Neural progenitor cell (in vitro differentiated cells): Measurements from ENCODE around the gene PAXIP1. TPM values are rescaled to one million over a fixed set of nuclear protein-coding genes. Genes with fewer than 3 reads are reported as not detected.
A peak's percentile ranks its signal among the peaks of the same experiment; 100 is the strongest.

Experiments
- DNase-seq: peaks from one replicate; pipeline ENCODE4 v3.0.0-alpha.2; 2016; ENCODE audit warnings: low spot score
- H2AFZ ChIP-seq: fragments of 200-600 bp; sonication (generic); replicated peaks from 2 replicates; pipeline ENCODE4 v1.6.1; 2016; ENCODE audit warnings: antibody characterized with exemption
- H3F3A ChIP-seq: fragments of 200-600 bp; sonication (generic); 2 replicates; pipeline ENCODE4 v1.6.1; 2016; ENCODE audit warnings: antibody characterized with exemption, low read depth
- H3K27ac ChIP-seq: fragments of 200-600 bp; sonication (generic); 2 replicates; pipeline ENCODE4 v1.5.1; 2016; ENCODE audit warnings: mild to moderate bottlenecking
- H3K27me3 ChIP-seq: fragments of 200-600 bp; sonication (generic); 2 replicates; pipeline ENCODE4 v1.6.1; 2016; ENCODE audit warnings: mild to moderate bottlenecking, moderate library complexity
- H3K36me3 ChIP-seq: fragments of 200-600 bp; sonication (generic); 2 replicates; pipeline ENCODE4 v1.5.1; 2016
- H3K4me1 ChIP-seq: fragments of 200-600 bp; sonication (generic); 2 replicates; pipeline ENCODE4 v1.6.1; 2016; ENCODE audit warnings: mixed run types
- H3K4me2 ChIP-seq: fragments of 200-600 bp; sonication (generic); 2 replicates; pipeline ENCODE4 v1.6.1; 2016
- H3K4me3 ChIP-seq: fragments of 200-600 bp; sonication (generic); 2 replicates; pipeline ENCODE4 v1.5.1; 2016
- H3K79me2 ChIP-seq: fragments of 200-600 bp; sonication (generic); 2 replicates; pipeline ENCODE4 v1.6.1; 2016; ENCODE audit warnings: low read depth
- H3K9ac ChIP-seq: fragments of 200-600 bp; sonication (generic); 2 replicates; pipeline ENCODE4 v1.6.1; 2016
- H3K9me3 ChIP-seq: fragments of 200-600 bp; sonication (generic); 2 replicates; pipeline ENCODE4 v1.5.1; 2016; ENCODE audit warnings: low read depth
- H4K20me1 ChIP-seq: fragments of 200-600 bp; sonication (generic); 2 replicates; pipeline ENCODE4 v1.6.1; 2016; ENCODE audit warnings: low read depth
- H3K27ac Mint-ChIP-seq: 3 replicates; pipeline ENCODE4 v1.8.0; 2021; ENCODE audit warnings: mixed read lengths
- H3K27me3 Mint-ChIP-seq: 2 replicates; pipeline ENCODE4 v1.8.0; 2022; ENCODE audit warnings: low read depth, mild to moderate bottlenecking, inconsistent platforms, moderate library complexity, mixed read lengths; ENCODE audit not compliant: insufficient read depth
- H3K36me3 Mint-ChIP-seq: 3 replicates; pipeline ENCODE4 v1.8.0; 2021; ENCODE audit warnings: mixed read lengths
- H3K4me1 Mint-ChIP-seq: 3 replicates; pipeline ENCODE4 v1.8.0; 2021; ENCODE audit warnings: mixed read lengths
- H3K4me3 Mint-ChIP-seq: 3 replicates; pipeline ENCODE4 v1.8.0; 2021; ENCODE audit warnings: mild to moderate bottlenecking, moderate library complexity, mixed read lengths
- H3K9me3 Mint-ChIP-seq: 3 replicates; pipeline ENCODE4 v1.8.0; 2020; ENCODE audit warnings: mixed read lengths
- CTCF ChIP-seq: fragments of 200-600 bp; sonication (generic); IDR thresholded peaks from 2 replicates; pipeline ENCODE4 v1.5.1; 2017; ENCODE audit warnings: antibody characterized with exemption, mild to moderate bottlenecking
- EZH2 ChIP-seq: fragments of 200-600 bp; sonication (generic); IDR thresholded peaks from 2 replicates; pipeline ENCODE4 v1.6.1; 2017; ENCODE audit warnings: antibody characterized with exemption, mild to moderate bottlenecking, moderate library complexity
- EZH2phosphoT487 ChIP-seq: fragments of 200-600 bp; sonication (generic); IDR thresholded peaks from 2 replicates; pipeline ENCODE4 v1.6.1; 2017; ENCODE audit warnings: antibody characterized with exemption
- total RNA-seq: library from RNA; depleted of rRNA; stranded (reverse); fragments of >200 nt; gene quantifications from 2 replicates; pipeline ENCODE4 v1.2.3, GENCODE V29; 2015; ENCODE audit warnings: low replicate concordance

Gene PAXIP1
- total RNA-seq, 1 donor from 2014 or later = 26.1 TPM

- H3K27me3 ChIP-seq = no peaks in the 10 kb centered on the region
- H3K27me3 Mint-ChIP-seq = no peaks in the 10 kb centered on the region
- H3F3A ChIP-seq = peaks cover 6% of the 10 kb centered on the region
- H2AFZ ChIP-seq = no peak overlapping the region
- no peaks in the 10 kb centered on the region for H3K9me3 ChIP-seq
- no peak overlapping the region for H3K4me3 Mint-ChIP-seq
- no peak overlapping the region for H3K9ac ChIP-seq
- H4K20me1 ChIP-seq = no peaks in the 10 kb centered on the region
- H3K79me2 ChIP-seq = no peaks in the 10 kb centered on the region
- no peaks in the 10 kb centered on the region for H3K36me3 ChIP-seq
- no peak overlapping the region for H3K27ac Mint-ChIP-seq
- TF ChIP-seq EZH2 (no peak), CTCF (no peak), EZH2phosphoT487 (no peak)
- no peak for DNase-seq
- H3K4me1 ChIP-seq = no peaks in the 10 kb centered on the region
- H3K36me3 Mint-ChIP-seq = peaks cover 8% of the 10 kb centered on the region
- no peak overlapping the region for H3K27ac ChIP-seq
- H3K4me1 Mint-ChIP-seq = no peaks in the 10 kb centered on the region
- H3K4me2 ChIP-seq = no peak overlapping the region
- H3K9me3 Mint-ChIP-seq = no peaks in the 10 kb centered on the region
- H3K4me3 ChIP-seq = no peak overlapping the region
These were observed 8.2 kb upstream of the PAXIP1 start for GRCh38 chr7:155011086-155011485.

- H3K4me3 Mint-ChIP-seq = no peak overlapping the region
These were observed 6.7 kb upstream of the PAXIP1 start for GRCh38 chr7:155009570-155010157.

GRCh38 chr7:155007947-155008346 is 5.0 kb upstream of the PAXIP1 start:
- Histone ChIP-seq H3K9ac (no peak overlapping the region), H3K27ac (no peak overlapping the region), H3K27me3 (no peaks in the 10 kb centered on the region), H3K4me2 (no peak overlapping the region), H3K4me3 (no peak overlapping the region), H3K36me3 (no peaks in the 10 kb centered on the region), H3K4me1 (no peaks in the 10 kb centered on the region), H4K20me1 (no peaks in the 10 kb centered on the region), H3K9me3 (no peaks in the 10 kb centered on the region), H3F3A (peaks cover 13% of the 10 kb centered on the region), H3K79me2 (peaks cover 21% of the 10 kb centered on the region), H2AFZ (no peak overlapping the region)
- TF ChIP-seq EZH2phosphoT487 = no peak
- TF ChIP-seq CTCF = peak; percentile 66
- Mint-ChIP-seq H3K36me3 (peaks cover 10% of the 10 kb centered on the region), H3K4me1 (peaks cover 8% of the 10 kb centered on the region), H3K4me3 (no peak overlapping the region), H3K9me3 (no peaks in the 10 kb centered on the region), H3K27ac (no peak overlapping the region), H3K27me3 (peaks cover 2% of the 10 kb centered on the region)
- peak; percentile 69 for DNase-seq

More at GRCh38 chr7:155009570-155010157, 6.7 kb upstream of the PAXIP1 start:
- Histone ChIP-seq H3K4me2 (no peak overlapping the region), H3K79me2 (peaks cover 12% of the 10 kb centered on the region), H3K27ac (no peak overlapping the region), H3K4me3 (no peak overlapping the region), H4K20me1 (no peaks in the 10 kb centered on the region), H3K36me3 (no peaks in the 10 kb centered on the region), H3F3A (peaks cover 6% of the 10 kb centered on the region), H3K4me1 (no peaks in the 10 kb centered on the region), H3K9ac (no peak overlapping the region), H2AFZ (no peak overlapping the region), H3K27me3 (no peaks in the 10 kb centered on the region), H3K9me3 (no peaks in the 10 kb centered on the region)
- Mint-ChIP-seq H3K27ac (no peak overlapping the region), H3K27me3 (no peaks in the 10 kb centered on the region), H3K9me3 (no peaks in the 10 kb centered on the region), H3K36me3 (peaks cover 8% of the 10 kb centered on the region), H3K4me1 (peaks cover 3% of the 10 kb centered on the region)
- DNase-seq = peak; percentile 17
- no peak for TF ChIP-seq EZH2
- no peak for TF ChIP-seq EZH2phosphoT487
- TF ChIP-seq CTCF = peak; percentile 65
